NCI-H2196 treated with DMSO at 0.1 percent for 48 hours (cell line): ENCODE results near the gene APOE.

Source experiments
- DNase-seq: peaks from one replicate; lab custom pipeline; 2025; ENCODE audit not compliant: unreplicated experiment; lab: John Stamatoyannopoulos, UW

APOE gene

DNA sequence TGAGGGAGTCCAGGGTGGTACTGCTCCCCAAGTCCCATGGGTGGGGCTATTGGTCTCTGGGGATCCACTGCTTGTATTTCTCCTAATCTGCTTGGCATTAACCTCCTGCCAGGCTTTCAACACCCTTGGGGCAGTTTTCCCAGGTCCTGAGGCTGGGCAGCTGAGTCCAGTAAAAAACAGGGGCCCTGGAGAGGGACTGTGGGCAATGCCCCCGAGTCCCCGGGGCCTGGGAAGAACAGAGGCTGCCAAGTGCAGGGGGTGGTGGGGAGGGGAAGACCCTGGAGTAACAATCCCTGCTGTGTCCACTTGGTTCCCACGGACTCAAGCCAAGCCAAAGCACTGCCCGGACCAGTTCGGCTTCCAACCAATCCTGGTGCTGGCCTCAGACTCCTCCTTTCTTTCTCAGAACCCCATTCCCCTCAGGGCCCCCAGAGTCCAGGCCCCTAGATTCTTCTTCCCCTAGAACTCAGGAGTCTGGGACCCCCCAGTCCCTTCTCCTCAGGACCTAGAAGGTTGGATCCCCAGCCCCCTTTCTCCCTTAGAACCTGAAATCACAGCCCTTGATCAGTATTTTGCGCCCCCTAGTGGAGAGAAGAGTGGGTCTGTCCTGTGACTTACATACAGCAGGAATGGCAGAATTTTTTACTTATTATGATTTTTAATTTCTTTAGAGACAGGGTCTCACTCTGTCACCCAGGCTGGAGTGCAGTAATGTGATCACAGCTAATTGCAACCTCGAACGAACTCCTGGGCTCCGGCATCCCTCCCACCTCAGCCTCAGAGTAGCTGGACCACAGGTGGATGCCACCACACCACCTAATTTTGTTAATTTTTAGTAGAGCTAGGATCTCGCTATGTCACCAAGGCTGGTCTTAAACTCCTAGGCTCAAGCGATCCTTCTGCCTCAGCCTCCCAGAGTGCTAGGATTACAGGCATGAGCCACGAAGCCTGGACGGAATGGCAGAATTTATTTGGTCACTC, 45.9 kb downstream of the APOE start:
- DNase-seq, result peak; percentile 30

DNA sequence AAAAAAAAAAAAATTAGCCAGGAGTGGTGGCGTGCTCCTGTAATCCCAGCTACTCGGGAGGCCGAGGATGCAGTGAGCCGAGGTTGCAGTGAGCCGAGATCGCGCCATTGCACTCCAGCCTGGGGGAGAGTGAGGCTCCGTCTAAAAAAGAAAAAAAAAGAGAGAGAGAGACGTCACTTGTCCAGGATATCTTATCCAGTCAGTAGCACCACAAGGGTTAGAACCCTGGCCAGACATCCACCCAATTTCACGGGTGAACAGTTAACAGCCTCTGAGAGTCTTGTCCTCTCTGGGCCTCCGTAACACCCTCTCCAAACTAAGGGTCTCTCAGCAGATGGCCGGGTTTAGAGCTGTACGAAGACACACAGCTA, 48.7 kb downstream of the APOE start:
- DNase-seq, result no peak

DNA sequence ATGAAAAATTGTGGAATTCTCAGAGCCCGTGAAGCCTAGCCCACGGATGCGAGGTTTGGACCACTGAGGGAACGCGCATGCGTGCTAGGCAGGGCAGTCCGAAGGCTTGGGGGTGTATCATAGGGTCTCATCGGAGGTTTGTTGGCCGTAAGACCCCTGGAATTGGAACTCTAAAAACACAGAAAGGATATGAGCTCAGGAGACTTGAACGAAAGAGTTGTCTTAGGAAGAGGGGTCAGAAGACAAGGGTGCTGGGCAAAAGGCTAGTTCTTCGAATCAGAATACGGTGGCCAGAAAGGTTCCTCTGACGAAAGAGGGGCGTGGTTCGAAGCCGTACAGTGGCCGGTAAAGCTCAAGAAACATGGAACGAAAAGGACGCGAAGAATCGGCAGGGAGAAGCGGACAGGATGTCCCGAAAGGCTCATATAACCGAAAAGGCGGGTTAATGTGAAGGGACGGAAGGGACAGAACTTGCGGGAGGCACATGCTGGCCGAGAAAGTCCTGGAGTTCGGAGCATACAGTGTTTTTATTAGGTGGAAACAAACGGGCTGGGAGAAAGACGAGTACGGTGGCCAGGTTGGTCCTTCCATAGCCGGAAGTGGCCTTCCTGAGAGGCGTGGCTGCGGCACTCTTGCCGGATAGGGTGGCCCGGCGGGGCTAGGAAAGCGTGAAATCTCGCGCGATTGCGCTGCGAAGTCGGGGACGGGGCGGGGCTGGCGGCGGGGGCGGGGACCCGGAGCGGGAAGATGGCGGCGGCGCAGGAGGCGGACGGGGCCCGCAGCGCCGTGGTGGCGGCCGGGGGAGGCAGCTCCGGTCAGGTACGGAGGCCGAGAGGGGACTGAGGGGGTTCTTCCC, 49.3 kb downstream of the APOE start, which contains the start of gene CLPTM1:
Gene CLPTM1, plus strand, starts transcription at position 732 of the 856 bp plus-strand sequence. Its CDS starts 16 bp downstream, at position 748.
- DNase-seq, result peak; percentile 89

DNA sequence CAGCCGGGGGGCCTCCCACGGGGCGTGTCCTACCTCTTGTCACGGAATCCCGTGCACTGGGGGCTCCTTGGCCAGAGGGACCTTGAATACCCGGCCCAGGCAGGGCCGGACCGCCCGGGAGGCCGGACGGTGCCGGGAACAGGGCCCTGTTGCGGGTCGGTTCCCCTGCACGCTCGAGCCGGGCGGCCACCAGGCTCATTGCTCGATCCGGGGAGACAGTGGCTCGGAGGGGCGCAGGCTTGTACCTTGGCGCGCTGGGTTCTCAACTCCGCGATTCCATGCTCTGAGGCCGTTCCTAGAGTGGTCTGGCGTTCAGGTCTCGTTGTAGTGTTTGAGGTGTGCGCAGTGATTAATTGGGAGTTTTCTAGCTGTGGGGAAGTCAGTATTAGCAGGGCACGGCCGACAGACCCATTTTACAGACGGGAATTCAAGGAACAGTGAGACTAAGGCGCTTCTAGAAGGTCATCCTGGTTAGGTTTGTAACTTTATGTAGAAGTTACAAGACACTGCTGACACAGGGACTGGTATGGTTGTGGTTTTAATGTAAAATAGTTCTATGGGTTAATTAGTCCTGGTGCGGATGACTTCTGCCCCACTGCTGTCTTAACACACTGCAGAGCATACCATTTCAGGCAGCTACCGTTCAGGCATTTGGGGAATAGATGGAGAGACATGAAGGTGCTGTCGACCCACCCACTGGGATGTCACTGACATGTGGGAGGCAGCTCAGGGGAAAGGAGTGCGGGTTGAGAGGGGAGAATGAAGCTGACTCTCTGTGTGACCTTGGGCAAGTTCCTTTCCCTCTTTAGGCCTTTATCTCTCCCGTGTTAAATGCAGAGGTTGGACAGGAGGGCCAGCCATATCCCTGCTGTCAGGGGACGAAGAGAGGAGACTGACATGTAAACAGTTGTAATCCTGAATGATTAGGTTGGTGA, 50.2 kb downstream of the APOE start:
- DNase-seq, result no peak

DNA sequence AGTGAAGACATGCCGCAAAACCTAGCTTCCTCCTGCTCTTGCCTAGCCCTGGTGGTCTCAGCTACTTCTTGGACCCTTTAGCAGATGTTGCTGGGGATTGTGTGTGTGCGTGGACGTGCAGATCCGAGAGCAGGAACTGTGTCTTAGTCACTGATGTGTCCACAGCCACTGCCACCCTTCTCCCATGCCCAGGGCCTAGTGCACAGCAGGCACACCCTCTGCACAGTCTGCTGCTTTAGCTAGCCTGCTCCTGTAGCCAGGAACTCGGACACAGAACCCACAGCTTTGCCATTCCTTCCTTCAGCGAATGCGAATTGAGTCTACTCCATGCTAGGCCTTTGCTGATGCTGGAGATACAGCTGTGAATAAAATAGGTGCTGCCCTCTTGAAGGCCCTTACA, 51.9 kb downstream of the APOE start:
- DNase-seq, result no peak

DNA sequence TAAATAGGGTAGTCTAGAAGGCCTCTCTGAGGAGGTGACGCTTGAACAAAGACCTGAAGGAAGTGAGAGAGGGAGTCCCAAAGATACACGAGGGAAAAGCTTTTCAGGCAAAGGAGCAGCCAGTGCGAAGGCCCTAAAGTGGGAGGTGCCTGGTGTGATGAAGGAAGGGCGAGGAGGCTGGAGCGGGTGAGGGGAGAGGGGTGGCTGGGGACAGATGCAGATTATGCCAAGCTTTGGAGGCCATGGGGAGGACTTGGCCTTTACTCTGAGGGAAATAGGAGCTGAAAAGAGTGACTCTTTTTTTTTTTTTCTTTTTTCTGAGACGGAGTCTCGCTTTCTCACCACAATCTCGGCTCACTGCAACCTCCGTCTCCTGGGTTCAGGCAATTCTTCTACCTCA, 52.5 kb downstream of the APOE start:
- DNase-seq, result no peak
